Stimulated activated CD4-positive, alpha-beta T cell treated with anti-CD3 and anti-CD28 coated beads, Interleukin-12 subunit alpha, Interleukin-12 subunit beta, amount 100 ng/mL, for 48 hours (primary cell): ENCODE data around the gene PHF21B.

Experiments used
- DNase-seq, 3 donors: peaks; one replicate each; pipeline ENCODE4 v3.0.0-alpha.2; 2020; ENCODE audit warnings: low read depth in 2 of 3, low spot score in 1 of 3

Gene PHF21B

DNA sequence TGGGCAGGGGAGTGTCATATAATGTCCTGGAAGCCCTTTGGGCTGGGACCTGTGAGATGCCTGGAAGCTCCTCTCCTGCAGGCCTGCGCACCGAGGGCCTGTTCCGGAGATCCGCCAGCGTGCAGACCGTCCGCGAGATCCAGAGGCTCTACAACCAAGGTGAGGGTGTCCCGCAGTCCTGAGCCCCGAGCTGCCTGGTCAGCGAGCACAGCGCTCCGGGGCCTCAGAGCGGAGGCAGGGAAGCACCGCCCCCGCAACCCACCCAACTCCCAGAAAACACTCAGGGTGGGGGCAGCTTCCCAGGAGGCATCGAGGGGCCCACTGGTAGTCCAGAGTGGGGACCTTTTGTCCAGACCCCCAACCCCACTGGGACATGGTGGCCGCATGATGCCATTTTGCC, 161.9 kb downstream of the PHF21B start:
- DNase-seq: no peak

DNA sequence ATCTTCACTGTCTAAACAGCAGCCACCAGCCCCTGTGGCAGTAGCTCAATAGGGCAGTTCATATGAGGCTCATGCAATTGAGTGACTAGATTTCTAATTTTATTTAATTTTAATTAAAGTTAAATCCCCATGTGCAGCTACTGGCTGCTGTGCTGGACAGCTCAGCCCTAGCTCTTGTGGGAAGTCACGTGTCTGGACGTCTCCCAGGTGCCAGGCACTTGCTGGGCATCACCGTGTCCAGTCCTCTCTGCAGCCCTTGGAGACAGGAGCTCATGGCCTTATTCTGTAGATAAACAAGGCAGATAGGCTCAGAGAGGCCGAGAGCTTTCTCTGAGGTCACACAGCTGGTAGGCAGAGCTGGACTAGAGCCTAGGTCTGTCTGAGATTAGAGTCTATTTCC, 162.4 kb downstream of the PHF21B start:
- no peak for DNase-seq

DNA sequence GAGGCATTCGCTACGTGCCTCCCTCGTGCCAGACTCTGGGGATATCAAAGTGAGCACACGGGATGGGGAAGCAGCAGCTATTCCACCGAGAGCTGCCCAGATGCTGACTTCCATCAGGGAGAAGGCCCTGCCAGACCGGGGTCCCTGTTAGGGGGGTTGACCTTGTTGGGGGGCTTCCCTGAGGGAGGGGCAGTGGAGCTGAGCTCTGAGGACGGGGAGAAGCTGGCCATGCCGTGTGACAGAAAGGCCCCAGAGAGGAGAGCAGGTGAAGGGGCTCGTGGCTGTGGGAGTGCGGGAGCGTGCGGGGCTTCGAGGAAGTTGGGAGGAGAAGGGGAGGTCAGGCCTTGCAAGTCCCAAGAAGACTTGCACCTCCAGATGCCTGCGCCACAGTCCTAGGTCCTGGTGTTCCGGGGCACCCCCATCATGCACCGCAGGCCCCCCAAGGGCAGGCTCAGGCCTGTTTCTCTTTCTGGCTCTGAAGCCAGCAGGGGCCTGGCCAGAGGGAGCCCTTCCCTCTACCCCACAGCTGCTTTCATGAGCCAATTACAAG, 163.0 kb downstream of the PHF21B start:
- no peak for DNase-seq

DNA sequence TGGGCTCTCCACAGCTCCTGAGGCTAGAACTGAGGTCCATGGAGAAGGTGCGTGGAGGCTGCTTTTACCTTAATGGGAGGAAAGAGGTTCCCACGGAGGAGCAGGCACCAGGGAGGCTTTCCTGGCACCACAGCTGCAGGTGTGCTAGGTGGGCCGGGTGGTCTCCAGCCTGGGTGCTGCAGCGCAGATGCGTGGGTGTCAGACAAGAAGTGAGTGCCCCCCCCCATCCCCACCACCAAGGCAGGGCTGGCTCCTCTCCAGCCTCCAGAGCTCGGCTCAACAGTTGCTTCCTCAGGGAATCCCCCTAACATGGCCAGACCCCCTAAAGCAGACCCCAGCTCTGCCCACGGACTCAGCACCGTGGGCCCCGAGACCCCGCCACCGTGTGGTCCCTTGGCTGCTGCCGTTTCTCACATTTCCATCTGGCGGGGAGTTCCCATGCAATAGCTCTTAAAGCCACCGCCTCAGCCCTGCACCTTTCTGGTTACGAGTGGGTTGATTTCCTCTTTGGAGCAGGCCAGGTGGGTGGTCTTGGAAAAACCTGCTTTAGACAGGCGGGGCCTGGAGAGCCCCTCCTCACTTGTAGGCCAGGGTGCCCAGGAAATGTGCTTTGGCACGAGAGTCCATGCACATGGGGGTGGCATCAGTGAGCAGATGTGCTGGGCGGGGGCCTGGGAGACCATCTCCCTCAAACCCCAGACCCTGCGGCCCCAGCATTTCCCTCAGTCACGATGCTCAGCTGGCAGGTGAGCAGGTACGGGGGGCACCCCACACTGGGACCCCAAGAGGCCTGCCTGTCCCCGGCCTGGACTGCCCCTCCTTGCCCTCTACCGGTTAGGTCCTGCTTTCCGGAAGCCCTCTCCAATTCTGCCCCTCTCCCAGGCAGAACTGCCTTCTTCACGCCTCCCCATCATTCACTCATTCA, 163.7 kb downstream of the PHF21B start:
- DNase-seq: no peak

DNA sequence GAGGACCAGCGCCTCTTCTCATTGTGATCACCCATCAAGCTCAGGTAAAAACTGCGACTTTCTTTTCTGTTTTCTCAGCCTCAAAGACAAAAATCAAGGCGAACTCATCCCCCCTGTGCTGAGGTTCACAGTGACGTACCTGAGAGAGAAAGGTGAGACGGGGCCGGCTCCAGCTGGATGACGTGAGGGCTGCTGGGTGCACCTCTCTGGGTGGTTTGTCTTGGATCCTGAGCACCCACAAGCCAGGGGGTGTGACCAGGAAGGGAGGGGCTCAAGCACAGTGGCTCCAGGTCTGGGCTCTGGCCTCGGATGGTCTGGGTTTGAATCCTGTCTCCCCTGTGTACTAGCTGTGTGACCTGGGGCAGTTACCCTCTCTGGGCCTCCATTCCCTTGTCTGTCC, 164.6 kb downstream of the PHF21B start:
- no peak for DNase-seq

DNA sequence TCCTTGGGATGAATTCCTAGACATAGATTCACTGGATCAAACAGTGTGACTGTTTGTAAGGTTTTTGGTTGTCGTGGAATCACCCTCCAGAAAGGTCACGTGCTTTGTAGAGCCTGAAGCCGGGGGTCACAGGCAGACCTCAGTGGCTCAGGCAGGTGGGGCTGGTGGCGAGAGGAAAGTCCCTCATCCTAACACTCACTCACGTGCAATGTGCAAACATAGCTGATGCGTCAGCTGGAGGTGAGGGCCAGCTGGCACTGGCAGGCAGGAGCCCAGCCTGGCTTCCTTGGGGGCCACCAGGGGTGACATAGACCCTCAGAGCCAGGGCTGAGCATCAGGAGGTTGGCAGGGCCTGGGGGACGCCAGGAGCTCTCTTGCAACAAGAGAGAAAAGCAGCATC, 167.4 kb downstream of the PHF21B start:
- DNase-seq: no peak

DNA sequence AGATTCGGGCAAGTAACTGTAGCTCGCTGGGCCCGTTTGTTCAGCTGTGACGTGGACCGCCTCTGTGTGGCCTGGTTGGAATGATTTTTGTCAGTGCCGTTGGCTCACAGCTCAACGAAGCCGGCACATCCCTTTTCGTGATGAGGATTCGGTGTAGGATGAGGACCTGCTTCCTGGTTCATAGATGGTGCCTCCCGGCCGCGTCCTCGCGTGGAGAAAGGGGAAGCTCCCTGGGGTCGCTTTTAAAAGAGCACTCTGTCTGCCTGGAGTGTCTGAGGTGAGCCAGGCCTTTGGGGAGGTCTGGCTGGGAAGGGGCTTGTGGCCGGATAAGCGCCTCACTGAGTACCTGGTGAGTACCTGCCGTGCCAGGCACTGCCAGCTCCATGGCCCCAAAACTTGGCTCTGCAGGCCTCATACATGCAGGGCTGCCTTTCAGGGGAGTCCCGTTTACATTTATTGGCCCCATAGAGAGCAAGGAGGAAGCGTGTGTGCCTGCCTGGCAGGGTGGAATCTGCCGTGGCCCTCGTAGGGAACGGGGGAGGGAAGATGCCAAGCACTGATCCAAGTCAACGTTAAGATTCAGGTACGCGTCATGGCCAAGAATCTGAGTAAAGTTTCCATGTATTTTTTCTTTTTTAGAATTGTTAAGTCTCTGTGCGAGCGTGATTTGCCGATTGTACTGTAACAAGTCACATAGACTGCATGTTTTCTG, 169.0 kb downstream of the PHF21B start:
- DNase-seq: no peak

DNA sequence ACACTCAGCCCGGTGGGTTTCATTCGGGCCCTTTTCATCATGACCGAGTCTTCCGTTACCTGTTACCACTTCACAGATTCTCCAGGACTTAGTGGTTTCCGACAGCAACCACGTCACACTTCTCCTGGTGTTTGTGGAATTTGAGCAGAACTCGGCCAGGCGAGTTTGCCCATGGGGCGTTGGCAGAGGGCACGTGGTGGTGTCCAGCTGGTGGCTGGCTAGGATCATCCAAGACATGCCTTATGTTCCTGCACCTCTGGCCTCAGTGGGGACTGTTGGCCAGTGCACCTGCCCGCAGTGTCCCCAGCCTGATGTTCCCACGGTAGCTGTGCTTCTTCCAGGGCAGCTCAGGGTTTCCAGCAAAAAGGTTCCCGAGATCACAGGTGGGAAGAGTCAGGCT, 170.1 kb downstream of the PHF21B start:
- no peak for DNase-seq

DNA sequence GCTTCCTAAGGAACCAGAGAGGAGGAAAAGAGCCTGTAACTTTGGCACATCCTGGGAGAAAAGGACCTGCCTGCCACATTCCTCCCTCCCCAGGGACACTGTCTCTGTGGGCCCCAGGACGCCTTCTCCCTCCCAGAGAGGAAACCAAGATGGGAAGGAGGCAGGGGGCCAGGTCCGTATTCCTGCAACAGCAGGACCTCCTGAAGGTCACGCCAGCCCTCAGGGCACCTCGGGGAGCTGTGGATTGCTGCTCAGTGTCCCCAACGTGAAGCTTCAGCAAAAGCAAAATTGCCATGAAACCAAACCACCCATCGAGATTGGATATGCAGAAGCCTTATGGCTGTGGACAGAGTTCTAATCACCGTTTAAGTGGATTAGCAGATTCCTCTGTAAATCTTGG, 170.7 kb downstream of the PHF21B start:
- DNase-seq: no peak

DNA sequence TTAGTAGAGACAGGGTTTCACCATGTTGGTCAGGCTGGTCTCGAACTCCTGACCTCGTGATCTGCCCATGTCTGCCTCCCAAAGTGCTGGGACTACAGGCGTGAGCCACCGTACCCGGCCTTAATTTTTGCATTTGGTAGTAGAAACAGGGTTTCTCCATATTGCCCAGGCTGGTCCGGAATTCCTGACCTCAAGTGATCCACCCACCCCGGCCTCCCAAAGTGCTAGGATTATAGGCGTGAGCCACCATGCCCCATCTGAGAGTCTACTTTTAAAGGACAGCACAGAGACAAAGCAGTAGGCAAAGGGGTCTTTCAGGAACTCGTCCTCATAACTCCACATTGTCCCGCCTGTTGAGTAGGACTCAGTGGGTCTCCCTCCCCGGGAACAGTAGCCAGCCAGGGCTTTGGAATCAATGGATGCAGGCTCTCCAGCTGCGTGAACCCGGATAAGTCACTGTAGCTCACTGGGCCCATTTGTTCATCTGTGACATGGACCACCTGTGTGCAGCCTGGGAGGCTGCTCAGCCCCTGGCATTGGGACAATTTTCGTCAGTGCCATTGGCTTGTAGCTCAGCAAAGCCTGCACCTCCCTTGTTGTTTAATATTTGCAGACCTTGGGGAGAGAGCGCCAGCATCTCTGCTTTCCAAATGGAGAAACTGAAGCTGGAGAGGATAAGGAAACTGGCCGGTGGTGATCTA, 171.3 kb downstream of the PHF21B start:
- no peak for DNase-seq

DNA sequence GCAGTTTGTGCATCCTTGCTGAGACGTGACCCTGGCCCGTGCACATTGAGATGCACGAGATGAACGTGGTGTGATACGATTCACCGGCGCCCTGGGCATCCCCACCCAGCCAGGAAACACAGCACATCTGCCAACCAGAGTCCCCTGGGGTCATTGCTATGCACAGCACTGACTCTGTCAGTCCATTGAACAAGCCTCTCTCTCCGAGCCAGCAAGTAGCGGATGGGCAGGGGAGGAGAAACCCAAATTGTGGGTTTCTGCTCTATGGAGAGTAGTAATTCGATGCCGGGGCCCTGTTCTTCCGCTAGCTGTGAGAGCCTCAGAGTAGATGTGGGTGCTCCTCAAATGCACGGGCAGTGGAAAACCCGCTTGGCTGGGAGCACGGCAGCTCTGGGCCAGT, 172.3 kb downstream of the PHF21B start:
- no peak for DNase-seq

DNA sequence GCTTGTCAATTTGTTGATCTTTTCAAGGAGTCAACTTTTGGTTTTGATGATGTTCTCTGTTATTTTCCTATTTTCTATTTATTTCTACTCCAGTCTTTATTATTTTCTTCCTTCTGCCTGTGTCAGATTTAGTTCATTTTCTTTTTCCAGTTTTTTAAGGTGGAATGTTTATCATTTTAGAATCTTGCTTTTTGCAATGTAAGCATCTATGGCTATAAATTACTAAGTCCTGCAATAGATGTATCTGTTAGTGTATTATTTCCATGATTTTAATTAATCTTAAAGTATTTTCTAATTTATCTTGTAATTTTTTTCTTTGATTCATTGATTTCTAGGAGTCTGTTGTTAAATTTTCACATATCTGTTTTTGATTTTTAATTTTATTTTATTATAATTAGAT, 175.7 kb downstream of the PHF21B start:
- DNase-seq: no peak

DNA sequence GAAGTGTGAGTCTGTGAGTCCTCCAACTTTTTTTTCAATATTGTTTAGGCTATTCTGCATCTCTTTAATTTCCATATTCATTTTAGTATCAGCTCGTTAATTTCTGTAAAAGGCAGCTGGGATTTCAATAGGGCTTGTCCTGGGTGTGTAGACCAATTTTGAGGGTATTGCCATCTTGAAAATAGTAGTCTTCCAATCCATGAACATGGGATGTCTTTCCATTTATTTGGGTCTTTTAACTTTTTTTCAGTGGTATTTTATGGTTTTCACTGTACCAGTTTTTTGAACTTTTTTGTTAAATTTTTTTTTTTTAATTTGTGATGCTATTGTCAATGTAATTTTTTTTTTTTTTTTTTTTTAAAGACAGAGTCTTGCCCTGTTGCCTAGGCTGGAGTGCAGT, 177.9 kb downstream of the PHF21B start:
- no peak for DNase-seq
